ENCODE data around the gene CACNA1S.

Gene CACNA1S

DNA sequence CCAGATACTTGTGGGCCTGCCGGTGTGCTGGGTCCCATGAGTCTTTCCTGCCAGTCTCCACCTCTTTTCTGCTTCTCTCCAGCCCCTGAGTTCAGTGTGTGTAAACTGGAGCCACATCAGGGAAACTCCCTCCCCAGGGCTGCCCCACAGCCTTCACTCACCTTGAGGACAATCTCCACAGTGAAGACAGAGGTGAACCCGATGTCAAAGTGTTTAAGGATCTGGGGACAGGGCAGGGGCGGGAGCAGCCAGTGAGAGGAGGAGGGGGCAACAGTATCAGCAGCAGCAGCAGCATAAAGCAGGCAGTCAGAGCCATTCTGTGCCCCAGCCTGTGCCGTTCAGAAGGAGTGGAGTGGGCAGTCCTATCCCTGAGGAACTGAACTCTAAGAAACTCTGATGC lies 43.2 kb downstream of the CACNA1S start:
- Histone ChIP-seq H3K79me1 (ENCODE audit: low read length) (no peaks in the 10 kb centered on the region), H3K9me3 (ENCODE audit: insufficient read depth, low read depth, low read length) (no peaks in the 10 kb centered on the region), H3K9ac (ENCODE audit: low read length) (no peak overlapping the region), H3K79me2 (ENCODE audit: control insufficient read depth, insufficient read depth, low read length, poor library complexity) (no peaks in the 10 kb centered on the region), H3K14ac (ENCODE audit: low read length) (no peak overlapping the region), H3K36me3 (ENCODE audit: control insufficient read depth in 1 of 2, insufficient read depth in 2 of 2, low read length in 2 of 2) (no peaks in the 10 kb centered on the region), H4K12ac (ENCODE audit: low read depth, low read length) (no peak overlapping the region), H2AK5ac (ENCODE audit: low read length) (no peak overlapping the region), H3K4ac (ENCODE audit: low read depth, low read length) (no peak overlapping the region), H2BK5ac (ENCODE audit: low read depth, low read length, poor library complexity) (no peak overlapping the region), H2AFZ (ENCODE audit: insufficient read depth, low read length, poor library complexity) (no peak overlapping the region), H3K4me3 (ENCODE audit: low read depth, low read length) (no peak overlapping the region), H3K27ac (ENCODE audit: low read depth, low read length) (no peak overlapping the region), H4K91ac (ENCODE audit: low read depth, low read length) (no peak overlapping the region), H3K4me2 (ENCODE audit: low read length) (no peak overlapping the region), H3K23ac (ENCODE audit: low read length) (no peak overlapping the region), H3K18ac (ENCODE audit: low read length) (no peak overlapping the region), H2BK12ac (ENCODE audit: low read length) (no peak overlapping the region), H2BK120ac (ENCODE audit: insufficient read depth, low read length, poor library complexity) (no peak overlapping the region), H3K27me3 (ENCODE audit: insufficient read depth, low read length) (no peaks in the 10 kb centered on the region), H4K8ac (ENCODE audit: low read depth, low read length) (no peak overlapping the region), H3K4me1 (ENCODE audit: control insufficient read depth in 1 of 2, insufficient read depth in 2 of 2, low read length in 2 of 2) (no peaks in the 10 kb centered on the region)
- WGBS (ENCODE audit: extremely low coverage, insufficient coverage, insufficient read length): no CpG with 5 or more reads among the region's 4 CpGs
- DNase-seq: no peak

DNA sequence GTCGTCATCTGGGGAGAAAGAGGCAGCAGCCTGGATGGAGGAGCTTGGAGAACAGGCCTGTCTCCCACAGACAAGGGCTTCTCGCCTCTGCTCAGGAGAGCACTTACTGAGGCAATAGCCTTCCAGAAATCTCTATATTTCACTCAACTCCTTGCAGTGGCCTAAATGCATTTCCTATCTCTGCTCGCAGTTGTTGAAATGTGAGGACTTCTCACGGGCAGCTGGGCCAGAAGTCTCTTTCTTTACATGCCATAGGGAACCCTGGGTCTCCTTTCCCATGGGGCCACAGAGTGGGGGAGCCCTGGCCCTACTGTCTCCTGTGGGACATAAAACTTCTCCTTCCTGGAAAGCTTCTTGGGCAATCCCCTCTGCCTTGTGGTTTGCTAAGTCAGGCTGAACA lies 45.2 kb downstream of the CACNA1S start:
- no CpG with 5 or more reads among the region's 4 CpGs for WGBS (ENCODE audit: extremely low coverage, insufficient coverage, insufficient read length)
- H3K4me1 ChIP-seq (ENCODE audit: control insufficient read depth in 1 of 2, insufficient read depth in 2 of 2, low read length in 2 of 2): no peaks in the 10 kb centered on the region
- H2BK120ac ChIP-seq (ENCODE audit: insufficient read depth, low read length, poor library complexity): no peak overlapping the region
- H3K14ac ChIP-seq (ENCODE audit: low read length): no peak overlapping the region
- no peak overlapping the region for H3K4me3 ChIP-seq (ENCODE audit: low read depth, low read length)
- H3K4me2 ChIP-seq (ENCODE audit: low read length): no peak overlapping the region
- no peak overlapping the region for H2AFZ ChIP-seq (ENCODE audit: insufficient read depth, low read length, poor library complexity)
- DNase-seq: no peak
- no peak overlapping the region for H4K91ac ChIP-seq (ENCODE audit: low read depth, low read length)
- H2BK12ac ChIP-seq (ENCODE audit: low read length): no peak overlapping the region
- no peak overlapping the region for H2BK5ac ChIP-seq (ENCODE audit: low read depth, low read length, poor library complexity)
- H4K12ac ChIP-seq (ENCODE audit: low read depth, low read length): no peak overlapping the region
- no peaks in the 10 kb centered on the region for H3K36me3 ChIP-seq (ENCODE audit: control insufficient read depth in 1 of 2, insufficient read depth in 2 of 2, low read length in 2 of 2)
- no peak overlapping the region for H2AK5ac ChIP-seq (ENCODE audit: low read length)
- no peak overlapping the region for H4K8ac ChIP-seq (ENCODE audit: low read depth, low read length)
- no peaks in the 10 kb centered on the region for H3K79me2 ChIP-seq (ENCODE audit: control insufficient read depth, insufficient read depth, low read length, poor library complexity)
- peaks cover 2% of the 10 kb centered on the region for H3K9me3 ChIP-seq (ENCODE audit: insufficient read depth, low read depth, low read length)
- no peak overlapping the region for H3K18ac ChIP-seq (ENCODE audit: low read length)
- H3K79me1 ChIP-seq (ENCODE audit: low read length): no peaks in the 10 kb centered on the region
- H3K4ac ChIP-seq (ENCODE audit: low read depth, low read length): no peak overlapping the region
- H3K23ac ChIP-seq (ENCODE audit: low read length): no peak overlapping the region
- H3K9ac ChIP-seq (ENCODE audit: low read length): no peak overlapping the region
- no peak overlapping the region for H3K27ac ChIP-seq (ENCODE audit: low read depth, low read length)
- no peaks in the 10 kb centered on the region for H3K27me3 ChIP-seq (ENCODE audit: insufficient read depth, low read length)

DNA sequence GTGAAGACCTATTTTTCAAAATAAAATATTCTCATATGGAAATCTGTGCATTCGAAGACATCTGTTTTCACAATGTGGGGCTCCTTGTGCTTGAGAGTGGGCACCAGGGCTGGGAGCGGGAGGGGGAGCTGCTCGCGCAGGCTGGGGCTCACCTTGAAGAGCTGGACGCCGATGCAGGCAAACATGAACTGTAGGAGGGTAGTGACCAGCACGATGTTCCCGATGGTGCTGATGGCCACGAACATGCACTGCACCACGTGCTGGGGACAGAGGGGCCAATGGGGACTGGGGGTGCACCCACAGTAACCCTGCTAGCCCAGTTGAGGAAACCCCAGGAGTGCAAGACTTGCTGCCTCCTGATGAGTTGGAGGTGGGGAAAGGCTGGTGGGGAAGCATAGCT lies 46.5 kb downstream of the CACNA1S start:
- Histone ChIP-seq H3K27ac (ENCODE audit: low read depth, low read length) (no peak overlapping the region), H3K27me3 (ENCODE audit: insufficient read depth, low read length) (no peaks in the 10 kb centered on the region), H3K23ac (ENCODE audit: low read length) (no peak overlapping the region), H3K79me1 (ENCODE audit: low read length) (no peaks in the 10 kb centered on the region), H3K4me3 (ENCODE audit: low read depth, low read length) (no peak overlapping the region), H4K91ac (ENCODE audit: low read depth, low read length) (no peak overlapping the region), H2BK120ac (ENCODE audit: insufficient read depth, low read length, poor library complexity) (no peak overlapping the region), H4K12ac (ENCODE audit: low read depth, low read length) (no peak overlapping the region), H2AK5ac (ENCODE audit: low read length) (no peak overlapping the region), H3K4ac (ENCODE audit: low read depth, low read length) (no peak overlapping the region), H3K14ac (ENCODE audit: low read length) (no peak overlapping the region), H3K36me3 (ENCODE audit: control insufficient read depth in 1 of 2, insufficient read depth in 2 of 2, low read length in 2 of 2) (no peaks in the 10 kb centered on the region), H3K4me1 (ENCODE audit: control insufficient read depth in 1 of 2, insufficient read depth in 2 of 2, low read length in 2 of 2) (no peaks in the 10 kb centered on the region), H3K9ac (ENCODE audit: low read length) (no peak overlapping the region), H3K18ac (ENCODE audit: low read length) (no peak overlapping the region), H3K9me3 (ENCODE audit: insufficient read depth, low read depth, low read length) (peaks cover 2% of the 10 kb centered on the region), H2BK5ac (ENCODE audit: low read depth, low read length, poor library complexity) (no peak overlapping the region), H3K4me2 (ENCODE audit: low read length) (no peak overlapping the region), H3K79me2 (ENCODE audit: control insufficient read depth, insufficient read depth, low read length, poor library complexity) (no peaks in the 10 kb centered on the region), H2AFZ (ENCODE audit: insufficient read depth, low read length, poor library complexity) (no peak overlapping the region), H2BK12ac (ENCODE audit: low read length) (no peak overlapping the region), H4K8ac (ENCODE audit: low read depth, low read length) (no peak overlapping the region)
- no CpG with 5 or more reads among the region's 10 CpGs for WGBS (ENCODE audit: extremely low coverage, insufficient coverage, insufficient read length)
- DNase-seq: no peak

DNA sequence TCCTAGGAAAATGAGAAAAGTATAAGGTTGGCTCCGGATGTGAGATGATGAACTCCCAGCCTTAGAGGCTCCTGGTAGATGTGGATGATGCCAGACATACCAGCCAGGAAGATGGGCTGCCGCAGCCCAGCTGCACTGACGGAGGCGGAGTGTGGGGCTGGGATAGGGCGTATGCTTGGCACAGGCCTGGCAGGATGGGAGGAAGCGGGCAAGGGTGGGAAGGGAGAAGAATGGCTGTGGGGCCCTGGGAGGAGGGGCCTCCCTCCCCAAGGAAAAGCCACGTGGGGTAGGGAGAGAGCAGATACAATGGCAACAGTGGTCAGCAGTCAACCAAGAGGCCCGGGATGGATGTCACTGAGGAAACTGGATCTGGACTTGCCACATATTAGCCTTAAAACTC lies 47.4 kb downstream of the CACNA1S start:
- H3K4me3 ChIP-seq (ENCODE audit: low read depth, low read length): no peak overlapping the region
- no peak for DNase-seq
- no peak overlapping the region for H4K12ac ChIP-seq (ENCODE audit: low read depth, low read length)
- no peak overlapping the region for H3K18ac ChIP-seq (ENCODE audit: low read length)
- peaks cover 2% of the 10 kb centered on the region for H3K9me3 ChIP-seq (ENCODE audit: insufficient read depth, low read depth, low read length)
- no peak overlapping the region for H2AK5ac ChIP-seq (ENCODE audit: low read length)
- H3K27ac ChIP-seq (ENCODE audit: low read depth, low read length): no peak overlapping the region
- H3K14ac ChIP-seq (ENCODE audit: low read length): no peak overlapping the region
- no peak overlapping the region for H3K23ac ChIP-seq (ENCODE audit: low read length)
- H3K27me3 ChIP-seq (ENCODE audit: insufficient read depth, low read length): no peaks in the 10 kb centered on the region
- H2BK12ac ChIP-seq (ENCODE audit: low read length): no peak overlapping the region
- no peak overlapping the region for H2AFZ ChIP-seq (ENCODE audit: insufficient read depth, low read length, poor library complexity)
- H3K4me1 ChIP-seq (ENCODE audit: control insufficient read depth in 1 of 2, insufficient read depth in 2 of 2, low read length in 2 of 2): no peaks in the 10 kb centered on the region
- H3K79me1 ChIP-seq (ENCODE audit: low read length): no peaks in the 10 kb centered on the region
- WGBS (ENCODE audit: extremely low coverage, insufficient coverage, insufficient read length): no CpG with 5 or more reads among the region's 8 CpGs
- H3K4me2 ChIP-seq (ENCODE audit: low read length): no peak overlapping the region
- H4K91ac ChIP-seq (ENCODE audit: low read depth, low read length): no peak overlapping the region
- no peaks in the 10 kb centered on the region for H3K79me2 ChIP-seq (ENCODE audit: control insufficient read depth, insufficient read depth, low read length, poor library complexity)
- H3K36me3 ChIP-seq (ENCODE audit: control insufficient read depth in 1 of 2, insufficient read depth in 2 of 2, low read length in 2 of 2): no peaks in the 10 kb centered on the region
- no peak overlapping the region for H2BK5ac ChIP-seq (ENCODE audit: low read depth, low read length, poor library complexity)
- H3K9ac ChIP-seq (ENCODE audit: low read length): no peak overlapping the region
- no peak overlapping the region for H4K8ac ChIP-seq (ENCODE audit: low read depth, low read length)
- H3K4ac ChIP-seq (ENCODE audit: low read depth, low read length): no peak overlapping the region
- H2BK120ac ChIP-seq (ENCODE audit: insufficient read depth, low read length, poor library complexity): no peak overlapping the region

Measured in trophoblast cell (in vitro differentiated cells and primary cell).